Progenitor cell of endocrine pancreas (in vitro differentiated cells): ENCODE results near the gene ADM. TPM values are rescaled to one million over a fixed set of nuclear protein-coding genes. Genes with fewer than 3 reads are reported as not detected.

Experiments used
- DNase-seq: peaks from one replicate; pipeline ENCODE4 v3.0.0; 2021; ENCODE audit warnings: low spot score; ENCODE audit not compliant: unreplicated experiment
- H3K27ac Mint-ChIP-seq: 2 replicates; pipeline ENCODE4 v1.8.0; 2021; ENCODE audit warnings: mild to moderate bottlenecking, moderate library complexity, mixed read lengths
- H3K27me3 Mint-ChIP-seq: 2 replicates; pipeline ENCODE4 v1.8.0; 2021; ENCODE audit warnings: mixed read lengths
- H3K36me3 Mint-ChIP-seq: 2 replicates; pipeline ENCODE4 v1.8.0; 2022; ENCODE audit warnings: mixed read lengths; ENCODE audit not compliant: insufficient read depth
- H3K4me1 Mint-ChIP-seq: 2 replicates; pipeline ENCODE4 v1.8.0; 2021; ENCODE audit warnings: low read depth, mixed read lengths
- H3K4me3 Mint-ChIP-seq: 2 replicates; pipeline ENCODE4 v1.8.0; 2021; ENCODE audit warnings: low read depth, mild to moderate bottlenecking, moderate library complexity, mixed read lengths
- H3K9me3 Mint-ChIP-seq: 2 replicates; pipeline ENCODE4 v1.8.0; 2021; ENCODE audit warnings: low read depth, mixed read lengths
- CTCF ChIP-seq: fragments of 200-600 bp; sonication (generic); IDR thresholded peaks from one replicate; pipeline ENCODE4 v1.5.0; 2021; ENCODE audit warnings: antibody characterized with exemption, mild to moderate bottlenecking; ENCODE audit not compliant: unreplicated experiment
- total RNA-seq: library from RNA; stranded (reverse); gene quantifications from 2 replicates; pipeline ENCODE4 v1.2.1, GENCODE V29; 2021

ADM gene
- total RNA-seq, 1 donor from 2014 or later: 8.4 TPM

- peaks cover 9% of the 10 kb centered on the region for H3K4me1 Mint-ChIP-seq
- no peak overlapping the region for H3K4me3 Mint-ChIP-seq
- H3K9me3 Mint-ChIP-seq: no peaks in the 10 kb centered on the region
- TF ChIP-seq CTCF: no peak
- no peak overlapping the region for H3K27ac Mint-ChIP-seq
- peaks cover 19% of the 10 kb centered on the region for H3K27me3 Mint-ChIP-seq
- no peaks in the 10 kb centered on the region for H3K36me3 Mint-ChIP-seq
- DNase-seq: no peak
Observed at GRCh38 chr11:10314199-10315072, 9.6 kb downstream of the ADM start.

GRCh38 chr11:10315083-10315482 is 10.2 kb downstream of the ADM start:
- peaks cover 9% of the 10 kb centered on the region for H3K4me1 Mint-ChIP-seq
- no peak overlapping the region for H3K4me3 Mint-ChIP-seq
- peaks cover 14% of the 10 kb centered on the region for H3K27me3 Mint-ChIP-seq
- TF ChIP-seq CTCF: no peak
- DNase-seq: no peak
- no peak overlapping the region for H3K27ac Mint-ChIP-seq
- H3K9me3 Mint-ChIP-seq: no peaks in the 10 kb centered on the region
- H3K36me3 Mint-ChIP-seq: no peaks in the 10 kb centered on the region

GRCh38 chr11:10317151-10317755 is 12.4 kb downstream of the ADM start:
- no peak overlapping the region for H3K27ac Mint-ChIP-seq
- no peak for TF ChIP-seq CTCF
- H3K4me1 Mint-ChIP-seq: peaks cover 8% of the 10 kb centered on the region
- no peak overlapping the region for H3K4me3 Mint-ChIP-seq
- H3K36me3 Mint-ChIP-seq: no peaks in the 10 kb centered on the region
- no peaks in the 10 kb centered on the region for H3K9me3 Mint-ChIP-seq
- peaks cover 2% of the 10 kb centered on the region for H3K27me3 Mint-ChIP-seq
- no peak for DNase-seq

- Mint-ChIP-seq H3K27me3 (no peaks in the 10 kb centered on the region), H3K4me1 (peaks cover 12% of the 10 kb centered on the region), H3K27ac (no peak overlapping the region), H3K36me3 (no peaks in the 10 kb centered on the region), H3K4me3 (no peak overlapping the region), H3K9me3 (no peaks in the 10 kb centered on the region)
- DNase-seq: no peak
- TF ChIP-seq CTCF: no peak
Observed at GRCh38 chr11:10317776-10318526, 13.1 kb downstream of the ADM start.

GRCh38 chr11:10318527-10318802 is 13.6 kb downstream of the ADM start:
- no peak for DNase-seq
- H3K27me3 Mint-ChIP-seq: no peaks in the 10 kb centered on the region
- peaks cover 17% of the 10 kb centered on the region for H3K4me1 Mint-ChIP-seq
- TF ChIP-seq CTCF: no peak
- no peaks in the 10 kb centered on the region for H3K36me3 Mint-ChIP-seq
- no peaks in the 10 kb centered on the region for H3K9me3 Mint-ChIP-seq
- no peak overlapping the region for H3K27ac Mint-ChIP-seq
- no peak overlapping the region for H3K4me3 Mint-ChIP-seq
